NCI-H1105 (cell line): ENCODE data around the gene SMIM44.
"Not testable (repeated sequence)": the region's sequence is repeated elsewhere in the genome, so short reads cannot be mapped to it uniquely, and the experiment has no call there.

ENCODE experiments used
- DNase-seq: peaks from one replicate; lab custom pipeline; 2025; lab: John Stamatoyannopoulos, UW

Gene SMIM44

GRCh38 chr19:3457528-3458228 is 25.6 kb downstream of the SMIM44 start:
- no peak for DNase-seq

GRCh38 chr19:3456925-3457527 is 26.2 kb downstream of the SMIM44 start:
- DNase-seq: no peak

GRCh38 chr19:3455960-3456601 is 27.2 kb downstream of the SMIM44 start:
- no peak for DNase-seq

- DNase-seq: no peak
Observed at GRCh38 chr19:3455393-3455955, 27.8 kb downstream of the SMIM44 start.

- no peak for DNase-seq
Observed at GRCh38 chr19:3454656-3455392, 28.4 kb downstream of the SMIM44 start.

GRCh38 chr19:3453840-3454239 is 29.4 kb downstream of the SMIM44 start:
- DNase-seq: no peak

GRCh38 chr19:3452942-3453214 is 30.4 kb downstream of the SMIM44 start:
- DNase-seq: not testable (repeated sequence)

GRCh38 chr19:3452171-3452941 is 30.9 kb downstream of the SMIM44 start:
- no peak for DNase-seq

- DNase-seq: no peak
Observed at GRCh38 chr19:3451451-3451866, 31.8 kb downstream of the SMIM44 start.

- DNase-seq: no peak
Observed at GRCh38 chr19:3450796-3451411, 32.3 kb downstream of the SMIM44 start.

- no peak for DNase-seq
Observed at GRCh38 chr19:3448616-3449334, 34.5 kb downstream of the SMIM44 start.

- DNase-seq: not testable (repeated sequence)
Observed at GRCh38 chr19:3446657-3447056, 36.6 kb downstream of the SMIM44 start.

- no peak for DNase-seq
Observed at GRCh38 chr19:3444695-3445234, 38.5 kb downstream of the SMIM44 start.

- DNase-seq: no peak
Observed at GRCh38 chr19:3443840-3444694, 39.2 kb downstream of the SMIM44 start.

- no peak for DNase-seq
Observed at GRCh38 chr19:3442487-3443071, 40.7 kb downstream of the SMIM44 start.

GRCh38 chr19:3441986-3442329 is 41.3 kb downstream of the SMIM44 start:
- no peak for DNase-seq

GRCh38 chr19:3441089-3441985 is 41.9 kb downstream of the SMIM44 start:
- no peak for DNase-seq

GRCh38 chr19:3440082-3440481 is 43.2 kb downstream of the SMIM44 start:
- DNase-seq: no peak
